Skeletal muscle satellite cell (primary cell): ENCODE measurements around the gene GATAD2A.
A peak's percentile ranks its signal among the peaks of the same experiment; 100 is the strongest.
"Not testable (repeated sequence)": the region's sequence is repeated elsewhere in the genome, so short reads cannot be mapped to it uniquely, and the experiment has no call there.

Experiments
- H3K27me3 ChIP-seq: 2 replicates; pipeline ENCODE4 v1.7.0; 2013; ENCODE audit warnings: low read length; ENCODE audit not compliant: control insufficient read depth, insufficient read depth
- H3K36me3 ChIP-seq: 2 replicates; pipeline ENCODE4 v1.7.0; 2013; ENCODE audit warnings: mild to moderate bottlenecking, control low read depth, low read length; ENCODE audit not compliant: insufficient read depth
- H3K4me1 ChIP-seq: 2 replicates; pipeline ENCODE4 v1.7.0; 2013; ENCODE audit warnings: low read length; ENCODE audit not compliant: control insufficient read depth, insufficient read depth
- H3K4me2 ChIP-seq: 2 replicates; pipeline ENCODE4 v1.7.0; 2013; ENCODE audit warnings: mild to moderate bottlenecking, low read length
- H3K4me3 ChIP-seq: 2 replicates; pipeline ENCODE4 v1.7.0; 2013; ENCODE audit warnings: low read length
- H3K9ac ChIP-seq: 2 replicates; pipeline ENCODE4 v1.7.0; 2013; ENCODE audit warnings: mild to moderate bottlenecking, low read depth, low read length, moderate library complexity
- H3K9me3 ChIP-seq: replicated peaks from 2 replicates; pipeline ENCODE4 v1.7.0; 2013; ENCODE audit warnings: mild to moderate bottlenecking, control low read depth, low read length

GATAD2A gene

GRCh38 chr19:19380316-19380715 is 25.2 kb upstream of the GATAD2A start:
- not testable (repeated sequence) for H3K27me3 ChIP-seq, H3K36me3 ChIP-seq, H3K4me3 ChIP-seq, H3K4me1 ChIP-seq, H3K4me2 ChIP-seq, H3K9me3 ChIP-seq, H3K9ac ChIP-seq

- no peak overlapping the region for H3K9ac ChIP-seq
- H3K36me3 ChIP-seq = no peaks in the 10 kb centered on the region
- no peak overlapping the region for H3K4me3 ChIP-seq
- H3K4me2 ChIP-seq = no peak overlapping the region
- no peaks in the 10 kb centered on the region for H3K27me3 ChIP-seq
- no peaks in the 10 kb centered on the region for H3K9me3 ChIP-seq
- H3K4me1 ChIP-seq = peaks cover 8% of the 10 kb centered on the region
Observed at GRCh38 chr19:19381007-19381926, 24.2 kb upstream of the GATAD2A start.

- Histone ChIP-seq H3K4me3 (no peak overlapping the region), H3K4me1 (peaks cover 15% of the 10 kb centered on the region), H3K4me2 (no peak overlapping the region)
Observed at GRCh38 chr19:19382118-19382517, 23.4 kb upstream of the GATAD2A start.

GRCh38 chr19:19384486-19384885 is 21.0 kb upstream of the GATAD2A start:
- no peaks in the 10 kb centered on the region for H3K36me3 ChIP-seq
- peak overlapping the region; percentile 89 for H3K4me2 ChIP-seq
- H3K9ac ChIP-seq = peak overlapping the region; percentile 91
- H3K4me3 ChIP-seq = peak overlapping the region; percentile 76
- H3K4me1 ChIP-seq = peaks cover 29% of the 10 kb centered on the region
- no peaks in the 10 kb centered on the region for H3K27me3 ChIP-seq
- H3K9me3 ChIP-seq = no peaks in the 10 kb centered on the region

More at GRCh38 chr19:19382118-19382517, 23.4 kb upstream of the GATAD2A start:
- no peak overlapping the region for H3K9ac ChIP-seq
- no peaks in the 10 kb centered on the region for H3K9me3 ChIP-seq
- no peaks in the 10 kb centered on the region for H3K36me3 ChIP-seq
- H3K27me3 ChIP-seq = no peaks in the 10 kb centered on the region

- Histone ChIP-seq H3K4me2 (peak overlapping the region; percentile 99), H3K4me1 (peaks cover 31% of the 10 kb centered on the region), H3K9ac (peak overlapping the region; percentile 99)
Observed at GRCh38 chr19:19385131-19385895, 20.2 kb upstream of the GATAD2A start.

GRCh38 chr19:19385896-19386869 is 19.3 kb upstream of the GATAD2A start:
- H3K4me1 ChIP-seq = peaks cover 31% of the 10 kb centered on the region
- H3K4me3 ChIP-seq = peak overlapping the region; percentile 94
- peak overlapping the region; percentile 99 for H3K4me2 ChIP-seq
- no peaks in the 10 kb centered on the region for H3K9me3 ChIP-seq
- no peaks in the 10 kb centered on the region for H3K36me3 ChIP-seq
- peak overlapping the region; percentile 99 for H3K9ac ChIP-seq
- H3K27me3 ChIP-seq = no peaks in the 10 kb centered on the region

More at GRCh38 chr19:19385131-19385895, 20.2 kb upstream of the GATAD2A start:
- no peaks in the 10 kb centered on the region for H3K36me3 ChIP-seq
- no peaks in the 10 kb centered on the region for H3K9me3 ChIP-seq
- peak overlapping the region; percentile 94 for H3K4me3 ChIP-seq
- H3K27me3 ChIP-seq = no peaks in the 10 kb centered on the region

- Histone ChIP-seq H3K4me2 (peak overlapping the region; percentile 99), H3K9ac (peak overlapping the region; percentile 99), H3K4me1 (peaks cover 31% of the 10 kb centered on the region), H3K36me3 (no peaks in the 10 kb centered on the region), H3K27me3 (no peaks in the 10 kb centered on the region), H3K4me3 (peak overlapping the region; percentile 94), H3K9me3 (no peaks in the 10 kb centered on the region)
Observed at GRCh38 chr19:19387108-19387507, 18.4 kb upstream of the GATAD2A start.

- Histone ChIP-seq H3K4me2 (peak overlapping the region; percentile 61), H3K9me3 (no peaks in the 10 kb centered on the region), H3K4me1 (peaks cover 31% of the 10 kb centered on the region), H3K36me3 (no peaks in the 10 kb centered on the region), H3K9ac (peak overlapping the region; percentile 51), H3K27me3 (no peaks in the 10 kb centered on the region), H3K4me3 (peak overlapping the region; percentile 31)
Observed at GRCh38 chr19:19388568-19389555, 16.6 kb upstream of the GATAD2A start.

- H3K27me3 ChIP-seq, H3K4me3 ChIP-seq, H3K9me3 ChIP-seq, H3K9ac ChIP-seq, H3K36me3 ChIP-seq: not testable (repeated sequence)
- Histone ChIP-seq H3K4me2 (peak overlapping the region; percentile 61), H3K4me1 (peaks cover 30% of the 10 kb centered on the region)
Observed at GRCh38 chr19:19389683-19390082, 15.8 kb upstream of the GATAD2A start.

GRCh38 chr19:19394333-19394732 is 11.1 kb upstream of the GATAD2A start:
- H3K27me3 ChIP-seq, H3K9ac ChIP-seq, H3K9me3 ChIP-seq, H3K36me3 ChIP-seq, H3K4me3 ChIP-seq, H3K4me2 ChIP-seq: not testable (repeated sequence)
- H3K4me1 ChIP-seq = peaks cover 11% of the 10 kb centered on the region
